Measurements from ENCODE around the gene DNAH9.

DNAH9 gene

GRCh38 chr17:11598274-11599221, at the start of gene DNAH9:
Gene DNAH9, plus strand, starts transcription at chr17:11598470. Its CDS starts 29 bp downstream, at chr17:11598499.
- DNase-seq (ENCODE audit: low read depth): no peak

- DNase-seq (ENCODE audit: low read depth): no peak
Measured at GRCh38 chr17:11550431-11550830, 47.8 kb upstream of the DNAH9 start.

- no peak for DNase-seq (ENCODE audit: low read depth)
Measured at GRCh38 chr17:11551442-11551841, 46.8 kb upstream of the DNAH9 start.

- no peak for DNase-seq (ENCODE audit: low read depth)
Measured at GRCh38 chr17:11553135-11553534, 45.1 kb upstream of the DNAH9 start.

GRCh38 chr17:11554042-11554441, 44.2 kb upstream of the DNAH9 start:
- DNase-seq (ENCODE audit: low read depth): no peak

- no peak for DNase-seq (ENCODE audit: low read depth)
Measured at GRCh38 chr17:11554542-11554941, 43.7 kb upstream of the DNAH9 start.

GRCh38 chr17:11555530-11555929, 42.7 kb upstream of the DNAH9 start:
- no peak for DNase-seq (ENCODE audit: low read depth)

GRCh38 chr17:11557727-11558452, 40.4 kb upstream of the DNAH9 start:
- no peak for DNase-seq (ENCODE audit: low read depth)

GRCh38 chr17:11558681-11559234, 39.5 kb upstream of the DNAH9 start:
- no peak for DNase-seq (ENCODE audit: low read depth)

GRCh38 chr17:11559601-11560000, 38.7 kb upstream of the DNAH9 start:
- no peak for DNase-seq (ENCODE audit: low read depth)

GRCh38 chr17:11561281-11561680, 37.0 kb upstream of the DNAH9 start:
- DNase-seq (ENCODE audit: low read depth): no peak

GRCh38 chr17:11561702-11562101, 36.6 kb upstream of the DNAH9 start:
- no peak for DNase-seq (ENCODE audit: low read depth)

GRCh38 chr17:11564589-11565380, 33.5 kb upstream of the DNAH9 start:
- no peak for DNase-seq (ENCODE audit: low read depth)

- no peak for DNase-seq (ENCODE audit: low read depth)
Measured at GRCh38 chr17:11565591-11565990, 32.7 kb upstream of the DNAH9 start.

GRCh38 chr17:11578998-11579397, 19.3 kb upstream of the DNAH9 start:
- DNase-seq (ENCODE audit: low read depth): no peak

- DNase-seq (ENCODE audit: low read depth): no peak
Measured at GRCh38 chr17:11580677-11581076, 17.6 kb upstream of the DNAH9 start.

- no peak for DNase-seq (ENCODE audit: low read depth)
Measured at GRCh38 chr17:11582217-11582616, 16.1 kb upstream of the DNAH9 start.

GRCh38 chr17:11583306-11583992, 14.8 kb upstream of the DNAH9 start:
- DNase-seq (ENCODE audit: low read depth): no peak

GRCh38 chr17:11589716-11590115, 8.6 kb upstream of the DNAH9 start:
- DNase-seq (ENCODE audit: low read depth): no peak

- DNase-seq (ENCODE audit: low read depth): no peak
Measured at GRCh38 chr17:11601661-11602060, 3.4 kb downstream of the DNAH9 start.

- no peak for DNase-seq (ENCODE audit: low read depth)
Measured at GRCh38 chr17:11608396-11608795, 10.1 kb downstream of the DNAH9 start.
